GM19193 (cell line): ENCODE data around the gene AR.

Source experiments
- POLR2A ChIP-seq: IDR thresholded peaks from 4 replicates; pipeline ENCODE4 v1.6.1; 2011; ENCODE audit not compliant: insufficient read depth, insufficient read length; ENCODE audit errors: extremely low read depth

The AR gene

DNA sequence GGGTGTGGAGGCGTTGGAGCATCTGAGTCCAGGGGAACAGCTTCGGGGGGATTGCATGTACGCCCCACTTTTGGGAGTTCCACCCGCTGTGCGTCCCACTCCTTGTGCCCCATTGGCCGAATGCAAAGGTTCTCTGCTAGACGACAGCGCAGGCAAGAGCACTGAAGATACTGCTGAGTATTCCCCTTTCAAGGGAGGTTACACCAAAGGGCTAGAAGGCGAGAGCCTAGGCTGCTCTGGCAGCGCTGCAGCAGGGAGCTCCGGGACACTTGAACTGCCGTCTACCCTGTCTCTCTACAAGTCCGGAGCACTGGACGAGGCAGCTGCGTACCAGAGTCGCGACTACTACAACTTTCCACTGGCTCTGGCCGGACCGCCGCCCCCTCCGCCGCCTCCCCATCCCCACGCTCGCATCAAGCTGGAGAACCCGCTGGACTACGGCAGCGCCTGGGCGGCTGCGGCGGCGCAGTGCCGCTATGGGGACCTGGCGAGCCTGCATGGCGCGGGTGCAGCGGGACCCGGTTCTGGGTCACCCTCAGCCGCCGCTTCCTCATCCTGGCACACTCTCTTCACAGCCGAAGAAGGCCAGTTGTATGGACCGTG is 2.2 kb downstream of the AR start:
- no peak for TF ChIP-seq POLR2A

DNA sequence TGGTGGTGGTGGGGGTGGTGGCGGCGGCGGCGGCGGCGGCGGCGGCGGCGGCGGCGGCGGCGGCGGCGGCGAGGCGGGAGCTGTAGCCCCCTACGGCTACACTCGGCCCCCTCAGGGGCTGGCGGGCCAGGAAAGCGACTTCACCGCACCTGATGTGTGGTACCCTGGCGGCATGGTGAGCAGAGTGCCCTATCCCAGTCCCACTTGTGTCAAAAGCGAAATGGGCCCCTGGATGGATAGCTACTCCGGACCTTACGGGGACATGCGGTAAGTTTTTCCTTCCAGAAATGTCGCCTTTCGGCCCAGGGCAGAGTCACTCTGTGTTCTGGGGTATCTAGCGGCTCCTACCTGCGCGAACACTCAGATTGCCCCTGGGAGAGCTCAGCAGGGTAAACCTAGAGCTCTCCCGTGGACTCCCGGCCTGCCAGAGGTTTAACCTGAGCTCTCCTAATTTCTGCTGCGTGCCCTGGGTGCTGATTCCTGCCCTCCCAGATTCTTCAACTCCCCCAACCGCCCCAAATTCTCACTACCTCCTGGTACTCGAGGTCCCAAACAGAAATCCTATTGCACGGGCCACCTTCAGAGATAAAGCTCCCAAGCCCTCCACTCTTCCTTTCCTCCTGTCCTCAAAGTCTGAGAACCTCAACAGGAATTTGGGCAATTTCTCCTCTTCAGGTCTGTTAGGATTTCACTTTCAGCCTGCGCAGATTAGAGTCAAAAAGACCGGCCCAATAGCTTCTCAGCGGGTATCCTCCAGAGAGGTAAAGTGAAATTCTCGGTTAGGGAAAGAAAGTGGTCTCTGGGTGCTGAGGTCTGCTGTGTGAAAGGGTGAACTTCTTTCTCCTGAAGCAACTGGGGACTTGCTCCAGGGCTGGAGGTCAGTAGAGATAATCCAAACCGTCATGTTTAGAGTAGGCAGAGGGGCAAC is 2.9 kb downstream of the AR start:
- TF ChIP-seq POLR2A: no peak

DNA sequence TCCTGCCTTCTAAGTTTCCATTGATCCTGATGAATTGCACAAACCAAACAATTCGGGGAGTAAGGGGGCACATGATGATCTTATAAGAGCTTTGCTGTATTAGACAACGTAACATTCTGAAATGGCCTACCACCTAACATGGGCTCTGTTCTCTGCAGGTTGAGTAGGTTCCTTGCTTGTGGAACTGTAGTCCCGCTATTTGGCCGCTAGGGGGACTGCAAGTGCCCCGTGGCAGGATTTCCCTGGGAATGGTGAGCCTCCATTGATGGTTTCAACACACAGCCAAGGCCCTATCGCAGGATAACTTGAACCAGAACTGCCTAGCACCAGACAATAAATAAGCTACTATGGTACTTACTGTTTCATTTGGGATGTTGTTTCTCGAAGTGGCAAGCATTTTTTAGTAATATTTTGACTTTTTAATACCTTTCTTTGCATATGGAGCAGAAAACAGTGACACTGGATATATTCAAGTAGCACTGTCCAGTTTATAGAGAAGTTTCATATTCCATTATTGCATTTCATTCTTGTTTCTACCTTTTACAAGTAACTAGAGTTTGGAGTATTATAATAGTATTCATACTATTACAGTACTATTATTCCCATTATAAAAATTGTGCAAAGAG is 11.9 kb downstream of the AR start:
- no peak for TF ChIP-seq POLR2A

DNA sequence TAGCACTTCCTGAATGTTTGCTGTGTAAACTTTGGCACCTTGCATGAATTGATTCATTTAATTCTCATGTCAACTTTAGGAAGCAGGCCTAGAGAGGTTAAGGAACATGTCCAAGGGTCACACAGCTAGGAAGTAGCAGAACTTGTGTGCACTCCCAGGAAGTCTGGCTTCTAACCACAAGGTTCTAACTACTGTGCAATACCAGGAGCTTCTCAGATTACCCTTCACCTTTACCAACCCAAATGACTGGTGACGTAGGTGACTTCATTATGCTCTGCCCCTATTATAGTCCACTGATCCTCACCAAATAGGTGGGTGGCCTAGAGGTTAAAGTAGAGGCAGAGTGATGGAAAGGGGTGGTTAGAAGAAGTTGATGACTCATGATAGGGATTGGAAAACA is 14.4 kb downstream of the AR start:
- TF ChIP-seq POLR2A: no peak

DNA sequence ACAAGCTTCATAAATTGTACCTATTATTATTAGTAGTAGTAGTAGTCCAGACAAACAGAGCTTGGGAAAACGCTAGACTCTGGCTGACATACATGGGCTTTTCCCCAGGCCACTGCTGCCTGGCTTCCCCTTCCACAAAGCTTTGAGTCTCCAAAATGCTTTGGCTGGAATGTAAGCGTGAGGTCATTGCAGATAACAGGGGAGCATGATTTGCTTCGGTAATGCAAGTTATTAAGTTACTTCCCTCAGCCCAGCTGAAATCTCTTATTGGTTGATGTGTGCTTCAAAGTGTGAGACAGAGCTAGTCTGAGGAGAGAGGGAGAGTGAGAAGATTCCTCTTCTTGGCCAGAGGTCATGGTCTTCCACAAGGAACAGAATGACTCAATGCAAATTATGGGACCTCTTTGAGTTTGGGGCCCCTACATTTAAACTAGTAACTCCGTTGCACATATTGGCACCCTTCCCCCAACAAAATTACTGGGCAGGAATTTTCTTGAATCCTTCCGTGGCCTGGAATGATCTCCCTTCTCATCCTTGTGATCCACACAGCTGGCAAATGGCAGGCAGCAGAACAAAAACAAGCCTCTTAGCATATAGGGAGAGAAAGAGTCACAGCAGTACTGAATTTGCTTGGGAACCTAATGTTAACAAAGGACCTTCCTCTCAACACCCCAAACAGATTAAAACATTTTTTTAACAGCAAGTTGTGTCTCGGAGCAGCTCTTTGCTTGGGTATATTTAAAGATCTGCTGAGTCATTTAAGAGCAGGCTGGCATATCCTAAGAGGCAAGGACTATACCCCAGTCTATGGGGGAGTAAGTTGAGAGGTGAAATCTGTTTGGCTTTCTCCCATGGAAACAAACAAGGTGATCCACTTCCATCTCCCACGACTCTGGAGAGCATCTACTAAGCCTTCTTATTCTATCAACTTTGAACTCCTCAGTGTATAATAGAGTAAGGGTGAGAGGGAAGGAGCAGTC is 19.9 kb downstream of the AR start:
- no peak for TF ChIP-seq POLR2A

DNA sequence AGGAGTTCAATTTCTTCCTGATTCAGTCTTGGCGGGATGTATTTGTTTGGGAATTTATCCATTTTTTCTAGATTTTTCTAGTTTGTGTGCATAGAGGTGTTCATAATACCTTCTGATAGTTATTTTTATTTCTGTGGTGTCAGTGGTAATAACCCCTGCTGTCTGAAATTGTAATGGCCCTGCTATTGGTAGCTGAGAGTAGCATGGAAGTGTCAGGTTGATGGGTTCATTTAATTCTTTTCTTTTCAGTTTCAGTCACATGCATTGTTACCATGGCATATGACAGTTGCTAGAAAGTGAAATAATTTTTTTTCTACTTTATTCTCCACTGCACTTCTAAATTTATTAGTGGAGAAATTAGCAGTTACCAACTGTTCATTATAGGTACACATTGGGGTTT is 20.7 kb downstream of the AR start:
- TF ChIP-seq POLR2A: no peak

DNA sequence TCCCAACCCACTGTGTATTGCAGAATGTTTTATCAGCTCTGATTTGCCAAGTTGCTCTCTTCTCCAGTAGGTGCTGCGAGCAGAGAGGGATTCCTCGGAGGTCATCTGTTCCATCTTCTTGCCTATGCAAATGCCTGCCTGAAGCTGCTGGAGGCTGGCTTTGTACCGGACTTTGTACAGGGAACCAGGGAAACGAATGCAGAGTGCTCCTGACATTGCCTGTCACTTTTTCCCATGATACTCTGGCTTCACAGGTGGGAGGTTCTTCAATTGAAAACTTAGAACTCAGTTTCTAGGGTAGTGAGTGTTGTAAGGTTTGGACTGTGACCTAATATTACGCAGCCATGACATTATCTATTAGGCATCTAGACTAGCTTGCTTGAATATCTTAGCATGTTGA is 24.9 kb downstream of the AR start:
- TF ChIP-seq POLR2A: no peak

DNA sequence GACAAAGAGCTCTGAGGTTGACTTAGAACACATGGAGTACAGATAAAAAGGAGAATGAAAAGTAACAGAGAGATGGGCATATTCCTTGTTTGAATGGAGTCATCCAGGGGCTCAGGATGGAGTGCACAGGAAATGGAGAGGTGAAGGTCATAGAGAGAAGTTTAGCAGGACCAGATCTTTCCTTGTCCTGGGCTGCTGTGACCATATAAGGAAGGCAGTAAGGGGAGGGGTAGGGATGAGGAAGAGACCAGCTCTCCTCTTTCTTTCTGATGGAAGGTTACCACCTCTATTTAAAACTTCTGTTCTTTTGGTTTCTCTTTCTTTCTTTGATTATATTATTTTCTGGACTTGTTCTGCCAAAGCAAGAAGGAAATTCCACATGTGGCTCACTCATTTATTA is 27.0 kb downstream of the AR start:
- no peak for TF ChIP-seq POLR2A

DNA sequence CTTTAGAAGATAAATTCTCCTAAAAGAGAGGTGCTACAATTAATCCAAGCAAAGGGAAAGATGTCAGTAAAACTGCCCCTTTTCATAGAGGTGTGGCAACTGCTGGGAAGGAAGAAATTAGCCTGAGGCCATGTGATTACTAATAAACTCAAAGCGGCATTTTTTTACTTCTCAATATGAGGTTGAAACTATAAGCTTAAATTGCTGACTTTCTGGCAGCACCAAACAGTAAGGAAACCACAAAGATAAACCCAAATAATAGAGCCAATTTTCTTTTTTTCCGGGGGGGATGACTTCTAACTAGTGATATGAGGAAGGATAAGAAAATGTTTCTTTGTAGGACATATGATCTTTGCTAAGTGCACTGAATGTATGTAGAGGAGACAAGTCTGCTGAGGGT is 30.9 kb downstream of the AR start:
- no peak for TF ChIP-seq POLR2A

DNA sequence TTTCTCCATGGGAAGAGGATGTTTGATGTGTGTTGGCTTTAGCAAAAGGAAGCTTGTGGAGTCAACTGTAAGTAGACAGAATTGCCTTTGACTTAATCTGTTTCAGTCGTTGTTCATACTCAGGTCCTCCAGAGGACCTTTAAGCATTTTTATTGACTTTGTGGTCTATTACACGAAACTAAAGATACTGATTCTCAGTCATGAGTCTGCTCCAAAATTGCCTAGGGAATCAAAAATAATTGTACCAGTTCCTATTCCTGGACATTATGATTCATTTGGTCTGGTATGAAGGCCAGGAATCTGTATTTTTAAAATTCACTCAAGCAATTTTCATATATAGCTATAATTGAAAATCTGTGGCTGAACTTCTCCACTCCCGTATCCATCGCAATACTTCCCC is 38.6 kb downstream of the AR start:
- no peak for TF ChIP-seq POLR2A

DNA sequence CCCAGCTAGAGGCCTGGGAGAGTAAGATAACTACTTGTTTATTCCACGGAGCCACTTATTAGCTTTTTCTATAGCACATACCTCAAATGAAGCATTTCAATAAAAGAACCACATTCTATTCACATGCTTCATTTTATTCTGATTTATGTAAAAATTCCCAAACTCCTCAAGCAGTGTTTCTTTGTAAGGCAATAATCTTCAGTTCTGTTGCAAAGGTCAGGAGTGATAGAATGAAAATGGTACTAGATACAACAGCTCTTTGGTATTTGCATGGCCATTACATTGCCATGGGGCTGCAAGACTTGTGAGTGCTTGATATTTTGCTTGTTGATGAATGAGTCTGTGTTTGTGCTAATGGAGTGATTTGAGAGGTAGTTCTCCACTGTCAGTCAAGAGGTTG is 39.4 kb downstream of the AR start:
- TF ChIP-seq POLR2A: no peak

DNA sequence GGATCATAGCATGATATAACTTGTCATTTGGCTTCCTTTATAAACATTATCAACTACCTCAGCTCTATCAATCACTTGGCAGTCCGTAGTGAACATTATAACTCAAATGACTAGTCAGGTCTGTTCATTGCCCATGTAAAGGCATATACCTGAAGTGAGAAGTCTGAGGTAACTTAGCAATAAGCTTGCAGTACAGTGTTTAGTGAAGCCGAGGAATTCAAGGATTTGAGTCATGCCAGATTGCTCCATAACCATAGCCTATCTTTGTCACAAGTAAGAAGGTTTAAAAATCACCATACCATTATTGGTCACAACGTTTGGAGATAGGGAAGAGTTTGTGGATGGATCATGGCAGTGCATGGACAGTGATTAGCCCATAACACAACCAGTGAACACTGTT is 41.6 kb downstream of the AR start:
- TF ChIP-seq POLR2A: no peak

DNA sequence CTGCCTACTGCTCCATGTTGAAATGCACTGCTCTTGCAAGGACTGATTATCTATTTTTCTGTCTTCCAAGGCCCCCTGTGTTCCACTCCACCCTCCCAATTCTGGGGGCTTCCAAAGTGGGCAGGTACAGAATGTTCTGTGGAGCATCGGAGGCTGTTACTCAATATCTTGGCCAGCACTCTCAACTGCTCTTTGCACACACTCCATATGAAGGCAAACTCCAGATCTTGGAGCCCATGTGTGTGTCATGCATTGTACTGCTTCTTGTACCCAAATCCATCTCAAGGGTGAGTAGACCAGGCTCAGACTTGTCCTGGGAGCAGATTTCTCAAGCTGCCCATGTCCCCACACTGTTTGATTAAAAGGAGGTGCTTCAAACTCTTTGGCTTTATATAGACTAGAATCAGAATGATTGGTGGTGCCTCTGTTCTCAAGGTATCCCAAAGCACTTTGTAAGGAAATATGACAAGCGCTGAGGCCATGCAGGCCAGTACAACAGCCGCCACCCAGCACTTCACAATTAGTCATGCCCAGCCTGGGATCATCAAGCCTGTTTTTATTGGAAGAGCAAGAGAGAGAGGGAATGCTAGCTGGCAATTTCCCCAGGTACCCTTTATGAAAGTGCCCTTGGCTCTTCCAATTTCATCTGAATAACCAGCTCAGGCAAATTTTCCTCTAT is 44.3 kb downstream of the AR start:
- no peak for TF ChIP-seq POLR2A
